SK-N-SH treated with all-trans-retinoic acid at 6 μM for 48 hours (cell line): Measurements from ENCODE around the gene ERN1.

Experiments used
- PPARA ChIP-seq: fragments of 250-450 bp; sonication (Bioruptor Pico); IDR thresholded peaks from 2 replicates; pipeline ENCODE4 v1.5.0; 2020; ENCODE audit warnings: mild to moderate bottlenecking, borderline replicate concordance
- TF ChIP-seq, protein P1 (sequence below): fragments of 250-450 bp; sonication (Bioruptor Pico); IDR thresholded peaks from 2 replicates; pipeline ENCODE4 v1.8.0; 2020; ENCODE audit warnings: mild to moderate bottlenecking, moderate library complexity, borderline replicate concordance

DNA sequence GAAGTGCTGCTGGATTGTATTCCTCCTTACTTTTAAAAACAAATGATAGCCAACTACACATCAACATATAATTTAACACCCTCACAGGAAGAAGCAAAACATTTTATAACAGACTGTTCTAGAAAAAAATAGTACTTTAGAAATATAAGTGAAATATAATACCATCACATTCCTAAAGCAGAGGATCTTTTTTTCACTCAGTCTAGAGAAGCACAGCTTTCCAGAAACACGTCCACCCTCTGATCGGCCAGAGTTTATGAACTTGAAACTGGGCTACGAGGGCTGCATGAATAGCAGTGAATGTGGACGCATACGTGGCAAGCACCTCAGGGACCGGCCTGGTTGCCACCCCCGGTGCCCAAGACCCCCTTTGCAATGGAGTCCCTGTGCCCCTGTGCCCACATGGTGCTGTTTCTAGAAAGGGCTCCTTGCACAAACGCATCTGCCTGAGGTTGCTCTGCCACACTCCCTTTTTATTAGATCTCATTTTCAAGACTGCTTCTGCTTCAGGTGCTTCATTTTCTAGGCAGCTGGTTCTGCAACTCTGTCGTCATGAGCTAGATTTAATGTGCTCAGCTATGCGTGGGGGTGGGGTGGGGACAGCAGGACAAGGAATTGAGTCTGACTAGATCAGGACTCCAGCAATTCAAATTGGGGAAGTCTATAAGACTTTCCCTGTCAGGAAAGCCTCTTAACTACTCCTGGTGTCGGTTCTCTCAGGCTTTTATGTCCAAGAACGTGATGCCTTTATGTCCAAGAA is 29.1 kb upstream of the ERN1 start:
- TF ChIP-seq, protein P1, sequence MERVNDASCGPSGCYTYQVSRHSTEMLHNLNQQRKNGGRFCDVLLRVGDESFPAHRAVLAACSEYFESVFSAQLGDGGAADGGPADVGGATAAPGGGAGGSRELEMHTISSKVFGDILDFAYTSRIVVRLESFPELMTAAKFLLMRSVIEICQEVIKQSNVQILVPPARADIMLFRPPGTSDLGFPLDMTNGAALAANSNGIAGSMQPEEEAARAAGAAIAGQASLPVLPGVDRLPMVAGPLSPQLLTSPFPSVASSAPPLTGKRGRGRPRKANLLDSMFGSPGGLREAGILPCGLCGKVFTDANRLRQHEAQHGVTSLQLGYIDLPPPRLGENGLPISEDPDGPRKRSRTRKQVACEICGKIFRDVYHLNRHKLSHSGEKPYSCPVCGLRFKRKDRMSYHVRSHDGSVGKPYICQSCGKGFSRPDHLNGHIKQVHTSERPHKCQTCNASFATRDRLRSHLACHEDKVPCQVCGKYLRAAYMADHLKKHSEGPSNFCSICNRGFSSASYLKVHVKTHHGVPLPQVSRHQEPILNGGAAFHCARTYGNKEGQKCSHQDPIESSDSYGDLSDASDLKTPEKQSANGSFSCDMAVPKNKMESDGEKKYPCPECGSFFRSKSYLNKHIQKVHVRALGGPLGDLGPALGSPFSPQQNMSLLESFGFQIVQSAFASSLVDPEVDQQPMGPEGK (CRISPR knock-in tag): no peak
- no peak for TF ChIP-seq PPARA
